ENCODE data around the gene UMAD1.

Gene UMAD1

DNA sequence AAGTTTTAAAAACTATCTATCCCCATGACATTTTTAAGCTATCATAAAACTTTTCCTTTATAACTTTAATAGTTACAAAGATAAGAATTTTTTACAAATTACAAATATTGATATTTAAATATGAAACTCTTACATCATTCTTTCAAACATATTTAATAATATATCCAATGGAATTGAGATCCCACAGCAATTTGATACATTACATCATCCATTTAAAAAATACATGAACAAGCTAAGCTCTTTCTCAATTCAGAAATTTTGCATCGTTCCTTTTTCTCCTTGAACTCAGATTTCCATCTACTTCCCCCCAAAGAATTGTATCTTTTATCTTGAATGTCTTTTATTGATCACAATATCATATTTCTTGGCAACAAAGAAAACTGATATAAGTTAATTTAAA is 209.6 kb downstream of the UMAD1 start:
- H4K12ac ChIP-seq (ENCODE audit: low read depth, low read length) = no peak overlapping the region
- no peak overlapping the region for H3K9ac ChIP-seq (ENCODE audit: low read length)
- no peak overlapping the region for H2AFZ ChIP-seq (ENCODE audit: insufficient read depth, low read length, poor library complexity)
- no peak overlapping the region for H3K18ac ChIP-seq (ENCODE audit: low read length)
- no peak overlapping the region for H3K4me3 ChIP-seq (ENCODE audit: low read depth, low read length)
- no peaks in the 10 kb centered on the region for H3K27me3 ChIP-seq (ENCODE audit: insufficient read depth, low read length)
- H3K14ac ChIP-seq (ENCODE audit: low read length) = no peak overlapping the region
- H3K9me3 ChIP-seq (ENCODE audit: insufficient read depth, low read depth, low read length) = peaks cover 4% of the 10 kb centered on the region
- H3K4me2 ChIP-seq (ENCODE audit: low read length) = no peak overlapping the region
- H3K79me2 ChIP-seq (ENCODE audit: control insufficient read depth, insufficient read depth, low read length, poor library complexity) = no peaks in the 10 kb centered on the region
- peaks cover 0 to 7% of the 10 kb centered on the region in 2 experiments for H3K4me1 ChIP-seq (ENCODE audit: control insufficient read depth in 1 of 2, insufficient read depth in 2 of 2, low read length in 2 of 2)
- no CpG with 5 or more reads among the region's 1 CpG for WGBS (ENCODE audit: extremely low coverage, insufficient coverage, insufficient read length)
- H3K23ac ChIP-seq (ENCODE audit: low read length) = no peak overlapping the region
- no peak for DNase-seq
- H2BK12ac ChIP-seq (ENCODE audit: low read length) = no peak overlapping the region
- H3K36me3 ChIP-seq (ENCODE audit: control insufficient read depth in 1 of 2, insufficient read depth in 2 of 2, low read length in 2 of 2) = peaks cover 0 to 4% of the 10 kb centered on the region in 2 experiments
- H4K91ac ChIP-seq (ENCODE audit: low read depth, low read length) = no peak overlapping the region
- no peak overlapping the region for H2BK120ac ChIP-seq (ENCODE audit: insufficient read depth, low read length, poor library complexity)
- no peak overlapping the region for H4K8ac ChIP-seq (ENCODE audit: low read depth, low read length)
- H2BK5ac ChIP-seq (ENCODE audit: low read depth, low read length, poor library complexity) = no peak overlapping the region
- no peak overlapping the region for H3K27ac ChIP-seq (ENCODE audit: low read depth, low read length)
- H3K79me1 ChIP-seq (ENCODE audit: low read length) = no peaks in the 10 kb centered on the region
- H3K4ac ChIP-seq (ENCODE audit: low read depth, low read length) = no peak overlapping the region
- no peak overlapping the region for H2AK5ac ChIP-seq (ENCODE audit: low read length)

DNA sequence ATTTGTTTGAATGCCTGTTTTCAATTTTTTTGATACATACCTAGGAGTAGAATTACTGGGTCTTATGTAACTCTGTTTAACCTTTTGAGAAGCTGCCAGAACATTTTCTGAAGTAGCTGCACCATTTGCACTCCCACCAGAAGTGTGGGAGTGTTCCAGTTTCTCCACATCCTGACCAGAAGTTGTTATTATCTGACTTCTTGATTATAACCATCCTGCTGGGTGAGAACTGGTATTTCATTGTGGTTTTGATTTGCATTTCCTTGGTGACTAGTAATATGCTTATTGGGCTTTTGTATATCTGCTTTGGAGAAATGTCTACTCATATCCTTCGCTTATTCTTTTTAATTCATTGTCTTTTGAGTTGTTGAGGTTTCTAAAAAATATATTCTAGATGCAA is 210.8 kb downstream of the UMAD1 start:
- Histone ChIP-seq H3K9ac (ENCODE audit: low read length) (no peak overlapping the region), H3K4ac (ENCODE audit: low read depth, low read length) (no peak overlapping the region), H3K4me3 (ENCODE audit: low read depth, low read length) (no peak overlapping the region), H3K9me3 (ENCODE audit: insufficient read depth, low read depth, low read length) (peaks cover 7% of the 10 kb centered on the region), H3K79me2 (ENCODE audit: control insufficient read depth, insufficient read depth, low read length, poor library complexity) (no peaks in the 10 kb centered on the region), H2AK5ac (ENCODE audit: low read length) (no peak overlapping the region), H2BK12ac (ENCODE audit: low read length) (no peak overlapping the region), H3K23ac (ENCODE audit: low read length) (no peak overlapping the region), H3K4me2 (ENCODE audit: low read length) (no peak overlapping the region), H3K27me3 (ENCODE audit: insufficient read depth, low read length) (no peaks in the 10 kb centered on the region), H2AFZ (ENCODE audit: insufficient read depth, low read length, poor library complexity) (no peak overlapping the region), H4K12ac (ENCODE audit: low read depth, low read length) (no peak overlapping the region), H4K8ac (ENCODE audit: low read depth, low read length) (no peak overlapping the region), H3K4me1 (ENCODE audit: control insufficient read depth in 1 of 2, insufficient read depth in 2 of 2, low read length in 2 of 2) (peaks cover 0 to 7% of the 10 kb centered on the region in 2 experiments), H3K27ac (ENCODE audit: low read depth, low read length) (no peak overlapping the region), H2BK5ac (ENCODE audit: low read depth, low read length, poor library complexity) (no peak overlapping the region), H3K36me3 (ENCODE audit: control insufficient read depth in 1 of 2, insufficient read depth in 2 of 2, low read length in 2 of 2) (peaks cover 3 to 6% of the 10 kb centered on the region in 2 experiments), H2BK120ac (ENCODE audit: insufficient read depth, low read length, poor library complexity) (no peak overlapping the region), H3K79me1 (ENCODE audit: low read length) (no peaks in the 10 kb centered on the region), H4K91ac (ENCODE audit: low read depth, low read length) (no peak overlapping the region), H3K18ac (ENCODE audit: low read length) (no peak overlapping the region), H3K14ac (ENCODE audit: low read length) (no peak overlapping the region)
- WGBS (ENCODE audit: extremely low coverage, insufficient coverage, insufficient read length) = no CpG with 5 or more reads among the region's 1 CpG
- DNase-seq = no peak

DNA sequence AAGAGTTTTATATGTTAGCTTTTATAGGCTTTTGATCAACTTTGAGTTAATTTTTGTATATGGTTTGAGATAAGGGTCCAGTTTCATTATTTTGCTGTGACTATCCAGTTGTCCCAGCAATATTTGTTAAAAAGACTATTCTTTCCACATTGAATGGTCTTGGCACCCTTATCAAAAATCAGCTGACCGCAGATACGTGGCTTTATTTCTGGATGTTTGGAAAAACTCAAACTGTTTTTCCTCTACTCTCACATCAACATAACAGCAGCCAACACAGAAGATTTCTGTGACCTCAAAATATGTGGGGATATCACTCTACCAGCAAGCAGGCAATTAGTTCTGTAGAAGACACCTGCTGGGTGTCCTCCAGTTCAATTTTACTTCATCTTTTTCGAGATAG is 211.4 kb downstream of the UMAD1 start:
- Histone ChIP-seq H4K8ac (ENCODE audit: low read depth, low read length) (no peak overlapping the region), H3K9me3 (ENCODE audit: insufficient read depth, low read depth, low read length) (peaks cover 7% of the 10 kb centered on the region), H3K27me3 (ENCODE audit: insufficient read depth, low read length) (no peaks in the 10 kb centered on the region), H2BK5ac (ENCODE audit: low read depth, low read length, poor library complexity) (no peak overlapping the region), H3K23ac (ENCODE audit: low read length) (no peak overlapping the region), H3K79me2 (ENCODE audit: control insufficient read depth, insufficient read depth, low read length, poor library complexity) (no peaks in the 10 kb centered on the region), H3K79me1 (ENCODE audit: low read length) (no peaks in the 10 kb centered on the region), H3K36me3 (ENCODE audit: control insufficient read depth in 1 of 2, insufficient read depth in 2 of 2, low read length in 2 of 2) (peaks cover 3 to 6% of the 10 kb centered on the region in 2 experiments), H2AK5ac (ENCODE audit: low read length) (no peak overlapping the region), H3K27ac (ENCODE audit: low read depth, low read length) (no peak overlapping the region), H3K14ac (ENCODE audit: low read length) (no peak overlapping the region), H3K4me2 (ENCODE audit: low read length) (no peak overlapping the region), H4K91ac (ENCODE audit: low read depth, low read length) (no peak overlapping the region), H3K4me3 (ENCODE audit: low read depth, low read length) (no peak overlapping the region), H4K12ac (ENCODE audit: low read depth, low read length) (no peak overlapping the region), H2BK120ac (ENCODE audit: insufficient read depth, low read length, poor library complexity) (no peak overlapping the region), H3K9ac (ENCODE audit: low read length) (no peak overlapping the region), H2AFZ (ENCODE audit: insufficient read depth, low read length, poor library complexity) (no peak overlapping the region), H3K18ac (ENCODE audit: low read length) (no peak overlapping the region), H2BK12ac (ENCODE audit: low read length) (no peak overlapping the region), H3K4me1 (ENCODE audit: control insufficient read depth in 1 of 2, insufficient read depth in 2 of 2, low read length in 2 of 2) (peaks cover 0 to 7% of the 10 kb centered on the region in 2 experiments), H3K4ac (ENCODE audit: low read depth, low read length) (no peak overlapping the region)
- DNase-seq = no peak
- no CpG with 5 or more reads among the region's 3 CpGs for WGBS (ENCODE audit: extremely low coverage, insufficient coverage, insufficient read length)

DNA sequence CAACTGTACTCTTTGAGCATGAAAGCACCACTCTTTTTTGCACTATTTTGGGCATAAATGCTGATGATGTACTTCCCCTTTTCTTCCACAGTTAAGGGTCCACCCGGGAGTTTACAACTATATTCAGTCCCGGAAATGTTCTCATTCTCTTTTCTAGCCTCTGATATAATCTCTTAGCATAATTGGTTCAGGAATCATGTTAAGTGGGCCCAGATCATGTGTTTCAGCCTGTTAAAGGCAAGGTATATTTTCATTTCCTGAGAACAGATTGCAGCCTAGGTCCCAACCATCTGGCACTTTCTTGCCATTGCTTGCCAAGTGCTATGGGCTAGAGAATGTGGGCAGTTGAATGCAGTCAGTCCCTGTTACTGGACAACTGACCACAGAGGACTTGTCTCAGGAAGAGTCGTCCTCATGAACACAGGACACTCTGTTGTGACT is 216.6 kb downstream of the UMAD1 start:
- Histone ChIP-seq H2BK120ac (ENCODE audit: insufficient read depth, low read length, poor library complexity) (no peak overlapping the region), H3K9me3 (ENCODE audit: insufficient read depth, low read depth, low read length) (peaks cover 7% of the 10 kb centered on the region), H3K27me3 (ENCODE audit: insufficient read depth, low read length) (no peaks in the 10 kb centered on the region), H2AK5ac (ENCODE audit: low read length) (no peak overlapping the region), H3K4me3 (ENCODE audit: low read depth, low read length) (no peak overlapping the region), H4K12ac (ENCODE audit: low read depth, low read length) (no peak overlapping the region), H3K36me3 (ENCODE audit: control insufficient read depth in 1 of 2, insufficient read depth in 2 of 2, low read length in 2 of 2) (peaks cover 3 to 6% of the 10 kb centered on the region in 2 experiments), H3K23ac (ENCODE audit: low read length) (no peak overlapping the region), H3K79me2 (ENCODE audit: control insufficient read depth, insufficient read depth, low read length, poor library complexity) (no peaks in the 10 kb centered on the region), H3K14ac (ENCODE audit: low read length) (no peak overlapping the region), H3K4me2 (ENCODE audit: low read length) (no peak overlapping the region), H2AFZ (ENCODE audit: insufficient read depth, low read length, poor library complexity) (no peak overlapping the region), H2BK12ac (ENCODE audit: low read length) (no peak overlapping the region), H3K18ac (ENCODE audit: low read length) (no peak overlapping the region), H3K9ac (ENCODE audit: low read length) (no peak overlapping the region), H4K8ac (ENCODE audit: low read depth, low read length) (no peak overlapping the region), H3K4ac (ENCODE audit: low read depth, low read length) (no peak overlapping the region), H2BK5ac (ENCODE audit: low read depth, low read length, poor library complexity) (no peak overlapping the region), H4K91ac (ENCODE audit: low read depth, low read length) (no peak overlapping the region), H3K27ac (ENCODE audit: low read depth, low read length) (no peak overlapping the region), H3K79me1 (ENCODE audit: low read length) (no peaks in the 10 kb centered on the region), H3K4me1 (ENCODE audit: control insufficient read depth in 1 of 2, insufficient read depth in 2 of 2, low read length in 2 of 2) (peaks cover 0 to 7% of the 10 kb centered on the region in 2 experiments)
- no peak for DNase-seq
- no CpG with 5 or more reads among the region's 3 CpGs for WGBS (ENCODE audit: extremely low coverage, insufficient coverage, insufficient read length)

All from trophoblast cell (in vitro differentiated cells and primary cell).